Heart right ventricle (tissue), 16 donors: ENCODE data around the gene GNAI1. TPM values are rescaled to one million over a fixed set of nuclear protein-coding genes. Genes with fewer than 3 reads are reported as not detected.

Experiments used
- ATAC-seq, 8 donors: fragments of 200-7000 bp; cut with Tn5 transposase; one replicate each; pipeline ENCODE4 v1.9.1; 2020; ENCODE audit warnings: mild to moderate bottlenecking in 8 of 8, moderate library complexity in 8 of 8, moderate number of reproducible peaks in 1 of 8
- DNase-seq, 2 donors: peaks; one replicate each; pipeline ENCODE4 v3.0.0-alpha.2; 2020
- H3K27ac ChIP-seq, 10 donors: fragments of 200-600 bp; sonication (generic) in 2 of 10; one replicate each; pipeline versions ENCODE4 v1.5.0 to v1.8.0; 2020 to 2022; ENCODE audit warnings: mild to moderate bottlenecking in 3 of 10
- H3K27me3 ChIP-seq, 7 donors: fragments of 200-600 bp; one replicate each; pipeline ENCODE4 v1.8.0; 2021 to 2022; ENCODE audit warnings: mild to moderate bottlenecking in 2 of 7
- H3K36me3 ChIP-seq, 9 donors: fragments of 200-600 bp; sonication (generic) in 1 of 9; one replicate each; pipeline versions ENCODE4 v1.5.0 to v1.8.0; 2020 to 2022; ENCODE audit warnings: mild to moderate bottlenecking in 2 of 9
- H3K4me1 ChIP-seq, 9 donors: fragments of 200-600 bp; sonication (generic) in 1 of 9; one replicate each; pipeline versions ENCODE4 v1.5.0 to v1.8.0; 2020 to 2022; ENCODE audit warnings: mild to moderate bottlenecking in 4 of 9
- H3K4me3 ChIP-seq, 10 donors: fragments of 200-600 bp; sonication (generic) in 2 of 10; one replicate each; pipeline versions ENCODE4 v1.5.0 to v1.8.0; 2020 to 2022; ENCODE audit warnings: mild to moderate bottlenecking in 7 of 10, moderate library complexity in 2 of 10
- H3K9me3 ChIP-seq, 11 donors: fragments of 200-600 bp in 10 of 11; sonication (generic) in 2 of 11; one replicate each; pipeline versions ENCODE4 v1.5.0 to v1.8.0; 2013 to 2022; ENCODE audit warnings: mild to moderate bottlenecking in 2 of 11, control low read depth in 1 of 11, moderate library complexity in 1 of 11
- CTCF ChIP-seq, 9 donors: fragments of 200-600 bp; sonication (generic) in 2 of 9; IDR thresholded peaks; one replicate each; pipeline versions ENCODE4 v1.5.0 to v1.8.0; 2021 to 2022; ENCODE audit warnings: antibody characterized with exemption in 9 of 9, mild to moderate bottlenecking in 5 of 9, moderate library complexity in 1 of 9
- WGBS, 2 donors: extraction: QIAGEN DNeasy Blood & Tissue Kit; methylation state at CpG; one replicate each; pipeline ENCODE4 v1.1.7; 2013; ENCODE audit warnings: inconsistent platforms in 1 of 2; 5-methylcytosine and 5-hydroxymethylcytosine counted together
- intact Hi-C, 10 donors: fragments of 100-400 bp; cut with DNase I; formaldehyde crosslinking; loops; one replicate each; pipeline versions ENCODE4 v1.11.1 to v1.14.2; 2022
- polyA plus RNA-seq, 2 donors: library from polyadenylated mRNA; stranded (reverse); fragments of 200-250 nt; gene quantifications; one replicate each; pipeline ENCODE4 v1.2.3, GENCODE V29; 2013
- total RNA-seq, 10 donors: library from RNA; stranded (reverse); fragmentation: NEBNext Ultra II Directional in 3 of 10; extraction: Animal tissue kit (Norgen Biotek cat#: 25700) in 3 of 10; gene quantifications; one replicate each; pipeline versions ENCODE4 v1.2.1 to v1.2.4, GENCODE V29; 2021 to 2023
- donor health status: Arrhythmogenic right ventricular cardiomyopathy.
- donor health status: ischemic (EF 13 %, LVEDD 7.1; RV severe dilation, severe dysfunction).
- donor health status: healthy with polysubstance abuse.
- donor health status: DM: no; HTN: yes; CAD: no.
- donor health status: DM: no; HTN: no; CAD: no.
- donor health status: ischemic (EF 25% LVEDD 6.9; RV normal size, moderate dysfunction).
- donor health status: ischemic (EF 25% LVEDD 5.7; RV mildly dilated, moderate dysfunction).
- donor health status: healthy.
- donor health status: DM: yes; HTN: yes; CAD: no.
- donor health status: Ischemic cardiomyopathy.
- donor health status: ischemic (EF 35%, LVEDD 5.7; RV mildly dilated, moderate dysfunction).
- donor health status: nonischemic (EF 11% LVEDD 7.7; RV severe dilation, severe dysfunction).
- donor health status: DM: yes; HTN: yes; CAD: no.
- donor health status: PGD.
- donor health status: ischemic (EF 29% LVEDD 5.4; RV normal size, mild dysfunction).
- donor health status: nonischemic (EF 23%, LVEDD 6.1; RV moderate dilation, normal function).

The GNAI1 gene
- total and polyA plus RNA-seq, 12 donors, result 5.5 to 19.9 (median 12.5) TPM

GRCh38 chr7:80147543-80148391 lies 13.1 kb downstream of the GNAI1 start:
- Histone ChIP-seq H3K27me3 (no peaks in the 10 kb centered on the region), H3K36me3 (no peaks in the 10 kb centered on the region), H3K27ac (no peak overlapping the region), H3K4me1 (peaks cover 0 to 62% (median 20%) of the 10 kb centered on the region in 9 donors), H3K4me3 (no peak overlapping the region), H3K9me3 (no peaks in the 10 kb centered on the region)
- intact Hi-C loops, result loop anchor here in 1 of 10 donors (5.0 kb wide), 1 partner anchor 35 kb away; no protein-coding TSS in a partner anchor
- ATAC-seq, result no peak
- no peak for DNase-seq
- WGBS, 2 donors, result 66 to 70% methylated on average over 3 of the region's 3 CpGs
- TF ChIP-seq CTCF (IDR thresholded peaks at IDR 0.05), result no peak

GRCh38 chr7:80150611-80151273 lies 16.1 kb downstream of the GNAI1 start:
- no peaks in the 10 kb centered on the region for H3K27me3 ChIP-seq
- peak in 3 of 8 donors; percentile 28 to 42 (median 39) for ATAC-seq
- H3K4me3 ChIP-seq, result no peak overlapping the region
- no peak for DNase-seq
- H3K9me3 ChIP-seq, result no peaks in the 10 kb centered on the region
- WGBS, 2 donors, result 52 to 54% methylated on average over 5 of the region's 5 CpGs
- H3K27ac ChIP-seq, result peak overlapping the region in 1 of 10 donors; percentile 15
- no peak for TF ChIP-seq CTCF (IDR thresholded peaks at IDR 0.05)
- intact Hi-C loops, result no loop called here
- no peaks in the 10 kb centered on the region for H3K36me3 ChIP-seq
- H3K4me1 ChIP-seq, result peaks cover 0 to 59% (median 26%) of the 10 kb centered on the region in 9 donors

- no peak for TF ChIP-seq CTCF (IDR thresholded peaks at IDR 0.05)
- Histone ChIP-seq H3K27me3 (no peaks in the 10 kb centered on the region), H3K36me3 (no peaks in the 10 kb centered on the region), H3K27ac (peak overlapping the region in 1 of 10 donors; percentile 15), H3K4me1 (peaks cover 0 to 54% (median 20%) of the 10 kb centered on the region in 9 donors), H3K4me3 (no peak overlapping the region), H3K9me3 (no peaks in the 10 kb centered on the region)
- DNase-seq, result no peak
- ATAC-seq, result no peak
- intact Hi-C loops, result no loop called here
Measured at GRCh38 chr7:80151274-80151665, 16.6 kb downstream of the GNAI1 start.

GRCh38 chr7:80153446-80153845 lies 18.8 kb downstream of the GNAI1 start:
- Histone ChIP-seq H3K27me3 (no peaks in the 10 kb centered on the region), H3K27ac (no peak overlapping the region), H3K4me3 (no peak overlapping the region), H3K9me3 (no peaks in the 10 kb centered on the region), H3K4me1 (peaks cover 0 to 41% (median 20%) of the 10 kb centered on the region in 9 donors), H3K36me3 (no peaks in the 10 kb centered on the region)
- intact Hi-C loops, result no loop called here
- no peak for TF ChIP-seq CTCF (IDR thresholded peaks at IDR 0.05)
- no peak for ATAC-seq
- WGBS, 2 donors, result 87 to 93% methylated on average over 1 of the region's 1 CpG
- DNase-seq, result no peak
